Skin of body (tissue), 2 donors: ENCODE data around the gene CSNK1G3. TPM values are rescaled to one million over a fixed set of nuclear protein-coding genes. Genes with fewer than 3 reads are reported as not detected.

Source experiments
- DNase-seq: peaks from one replicate; lab custom pipeline; 2025; lab: John Stamatoyannopoulos, UW
- total RNA-seq: library from RNA; depleted of rRNA; stranded (reverse); fragments of >200 nt; gene quantifications from one replicate; pipeline ENCODE4 v1.2.3, GENCODE V29; 2014

The CSNK1G3 gene
- total RNA-seq, 1 donor from 2014 or later = 72.1 TPM

DNA sequence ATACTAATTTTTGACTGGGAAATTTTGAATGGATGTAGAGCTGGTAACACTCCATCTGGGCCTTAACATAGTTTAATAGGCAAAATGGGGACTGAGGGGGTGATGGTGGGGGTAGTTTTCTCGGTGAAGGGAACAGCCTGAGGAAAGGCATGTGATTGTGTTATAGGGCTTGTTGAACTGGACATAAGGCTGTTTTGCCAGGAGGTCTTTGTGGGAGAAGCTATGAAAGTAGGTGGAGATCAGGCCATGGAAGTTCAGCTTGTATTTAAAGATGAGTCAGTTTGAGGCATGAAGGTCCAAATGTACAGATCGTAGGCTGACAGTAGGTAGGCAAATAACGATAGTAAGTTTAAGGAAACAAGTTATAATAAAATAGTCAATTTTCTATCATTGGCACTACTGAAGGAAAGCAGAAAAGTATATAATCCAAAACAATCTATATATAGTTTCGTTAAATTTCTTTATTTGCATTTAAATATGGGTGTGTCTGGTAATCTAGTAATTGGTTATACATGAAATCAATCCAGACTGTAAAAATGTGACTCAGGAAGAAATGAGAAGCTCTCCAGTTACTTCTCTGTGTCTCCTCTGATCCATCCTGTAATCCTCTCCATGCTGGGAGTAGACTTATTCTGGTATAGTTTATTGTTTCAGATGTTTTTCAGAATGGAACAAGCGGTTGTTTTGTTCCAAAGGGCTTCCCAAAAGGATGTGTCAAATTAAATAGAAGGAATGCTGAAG is 2.8 kb downstream of the CSNK1G3 start:
- DNase-seq = no peak

GRCh38 chr5:123515904-123516303 is 3.9 kb downstream of the CSNK1G3 start:
- no peak for DNase-seq

DNA sequence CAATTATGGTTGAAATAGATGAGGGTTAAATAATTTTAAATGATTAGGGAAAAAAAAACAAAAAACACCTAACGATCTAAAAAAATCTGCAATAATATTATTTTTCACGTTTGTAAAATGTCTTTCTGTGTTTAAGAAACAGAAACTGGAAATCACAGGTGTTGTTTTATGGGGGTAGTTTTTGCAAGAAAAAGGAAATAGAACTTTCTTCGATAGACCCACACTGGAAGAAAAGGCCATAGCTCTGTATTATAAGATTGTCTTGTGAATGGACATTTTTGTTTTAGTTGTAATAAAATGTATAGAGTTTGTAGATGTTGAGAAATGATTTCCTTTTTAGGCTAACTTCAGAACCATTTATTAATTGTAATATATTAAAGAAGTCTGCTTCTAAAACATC is 5.5 kb downstream of the CSNK1G3 start:
- DNase-seq = no peak

DNA sequence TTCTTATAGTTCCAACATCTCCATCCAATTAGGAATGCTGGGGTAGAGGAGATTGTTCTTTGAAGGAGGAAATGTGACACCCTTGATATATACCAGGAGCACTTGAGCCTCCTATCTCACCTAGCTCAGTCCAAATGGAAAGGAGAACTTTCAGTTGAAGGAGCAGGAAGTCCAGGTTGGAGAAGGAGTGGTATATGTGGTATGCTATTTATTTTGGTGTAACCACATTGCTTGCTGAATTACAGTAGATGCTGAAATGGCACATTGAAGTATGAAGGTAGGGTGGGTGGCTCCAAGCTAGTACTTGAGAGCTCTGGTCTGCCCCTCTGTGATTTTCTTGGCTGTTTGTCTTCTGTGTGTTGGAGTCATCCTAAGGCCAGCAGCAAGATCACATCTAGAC is 6.1 kb downstream of the CSNK1G3 start:
- no peak for DNase-seq

GRCh38 chr5:123520677-123521247 is 8.8 kb downstream of the CSNK1G3 start:
- DNase-seq = no peak

GRCh38 chr5:123524146-123524545 is 12.2 kb downstream of the CSNK1G3 start:
- no peak for DNase-seq

DNA sequence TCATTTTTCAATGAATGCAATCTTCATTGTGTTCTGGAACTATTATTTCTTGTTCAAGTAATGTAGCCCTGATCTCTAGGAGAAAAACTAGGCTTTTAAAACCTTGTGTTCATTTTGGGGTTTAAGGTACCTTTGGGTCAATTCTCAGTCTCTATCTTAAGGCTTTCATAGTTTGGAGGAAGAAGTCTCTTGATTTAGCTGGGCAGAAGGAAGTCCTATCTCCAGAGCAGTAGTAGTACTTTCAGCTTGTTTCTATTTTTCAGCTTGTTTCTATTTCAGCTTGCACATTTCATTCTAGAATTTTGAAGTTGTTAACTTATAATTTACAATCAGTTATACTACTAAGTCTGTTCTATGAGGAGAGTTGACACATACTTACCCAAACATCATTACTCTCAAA is 15.2 kb downstream of the CSNK1G3 start:
- DNase-seq = no peak

DNA sequence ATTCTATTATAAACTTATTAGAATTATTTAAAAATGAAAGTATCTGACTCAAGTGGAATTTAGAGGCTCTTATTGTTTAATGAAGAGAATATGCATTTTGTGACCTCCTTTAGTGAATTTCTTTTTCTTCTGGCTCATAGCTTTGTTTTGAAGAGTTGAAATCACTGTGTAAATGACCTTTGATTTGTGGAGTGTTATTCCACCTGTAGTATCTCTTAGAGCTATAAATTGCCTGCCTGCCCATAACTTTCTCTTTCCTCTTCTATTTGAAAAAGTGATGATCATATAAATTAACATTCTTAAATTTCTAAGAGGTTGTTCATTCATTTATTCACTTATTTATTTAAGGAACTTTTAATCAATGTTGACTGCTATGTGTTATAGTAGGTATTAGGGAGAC is 16.1 kb downstream of the CSNK1G3 start:
- DNase-seq = no peak

DNA sequence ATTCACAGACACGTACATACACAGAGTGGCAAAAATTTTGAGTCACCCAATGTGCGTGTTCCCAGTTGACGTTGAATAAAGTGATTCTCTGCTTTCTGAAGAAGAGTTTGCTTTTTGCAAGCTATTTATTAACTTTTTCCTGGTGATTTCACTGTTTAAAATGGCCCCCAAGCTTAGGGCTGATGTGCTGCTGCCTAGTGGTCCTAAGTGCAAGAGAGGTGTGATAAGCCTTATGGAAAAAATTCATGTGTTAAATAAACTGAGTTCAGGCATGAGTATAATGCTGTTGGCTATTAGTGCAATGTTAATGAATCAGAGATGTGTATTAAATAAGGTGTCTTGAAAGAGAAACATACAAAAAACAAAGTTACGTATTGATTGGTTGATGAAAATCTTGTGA is 16.9 kb downstream of the CSNK1G3 start:
- no peak for DNase-seq

- DNase-seq = no peak
Observed at GRCh38 chr5:123530728-123531127, 18.8 kb downstream of the CSNK1G3 start.

- no peak for DNase-seq
Observed at GRCh38 chr5:123535648-123536047, 23.7 kb downstream of the CSNK1G3 start.

- no peak for DNase-seq
Observed at GRCh38 chr5:123537256-123537655, 25.3 kb downstream of the CSNK1G3 start.

DNA sequence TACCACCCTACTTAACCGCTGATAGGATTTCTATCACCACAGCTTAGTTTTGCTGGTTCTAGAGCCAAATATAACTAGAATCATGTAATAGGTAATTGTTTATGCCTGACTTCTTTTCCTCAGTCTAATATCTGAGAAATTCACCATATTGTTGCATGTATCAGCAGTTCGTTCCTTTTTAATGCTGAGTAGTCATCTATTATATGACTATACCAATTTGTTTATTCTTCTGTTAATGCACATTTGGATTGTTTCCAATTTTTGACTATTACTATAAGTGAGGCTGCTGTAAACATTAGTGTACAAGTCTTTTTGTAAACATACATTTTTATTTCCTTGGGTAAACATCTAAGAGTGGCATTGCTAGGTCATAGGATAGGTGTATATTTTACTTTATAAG is 25.9 kb downstream of the CSNK1G3 start:
- DNase-seq = no peak

DNA sequence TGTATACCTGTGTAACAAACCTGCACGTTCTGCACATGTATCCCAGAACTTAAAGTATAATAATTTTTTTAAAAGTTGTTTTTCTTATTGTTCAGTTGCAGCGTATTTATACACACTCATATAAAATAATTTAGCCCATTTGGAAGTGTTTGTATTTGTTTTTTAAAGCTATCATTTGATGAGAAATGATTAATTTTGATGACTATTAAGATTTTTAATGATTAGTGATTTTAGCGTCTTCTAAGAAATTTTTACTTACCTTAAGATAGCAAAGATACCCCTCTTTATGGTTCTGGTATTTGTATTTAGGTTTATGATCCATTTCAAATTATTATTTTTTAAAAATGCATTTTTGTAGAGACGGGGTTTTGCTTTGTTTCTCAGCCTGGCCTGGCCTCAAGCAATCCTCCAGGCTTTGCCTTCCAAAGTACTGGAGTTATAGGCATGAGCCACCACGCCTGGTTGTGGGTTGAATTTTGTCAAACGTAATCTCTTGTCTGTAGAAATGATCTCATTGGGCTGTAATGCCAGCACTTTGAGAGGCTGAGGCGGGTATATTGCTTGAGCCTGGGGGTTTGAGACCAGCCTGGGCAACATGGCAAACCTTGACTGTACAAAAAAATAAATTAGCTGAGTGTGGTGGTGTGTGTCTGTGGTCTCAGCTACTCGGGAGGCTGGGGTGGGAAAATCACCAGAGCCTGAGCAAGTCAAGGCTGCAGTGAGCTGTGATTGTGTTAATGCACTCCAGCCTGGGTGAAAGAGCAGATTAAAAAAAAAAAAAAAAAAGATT is 26.9 kb downstream of the CSNK1G3 start:
- DNase-seq = no peak

- DNase-seq = no peak
Observed at GRCh38 chr5:123540534-123540933, 28.6 kb downstream of the CSNK1G3 start.

DNA sequence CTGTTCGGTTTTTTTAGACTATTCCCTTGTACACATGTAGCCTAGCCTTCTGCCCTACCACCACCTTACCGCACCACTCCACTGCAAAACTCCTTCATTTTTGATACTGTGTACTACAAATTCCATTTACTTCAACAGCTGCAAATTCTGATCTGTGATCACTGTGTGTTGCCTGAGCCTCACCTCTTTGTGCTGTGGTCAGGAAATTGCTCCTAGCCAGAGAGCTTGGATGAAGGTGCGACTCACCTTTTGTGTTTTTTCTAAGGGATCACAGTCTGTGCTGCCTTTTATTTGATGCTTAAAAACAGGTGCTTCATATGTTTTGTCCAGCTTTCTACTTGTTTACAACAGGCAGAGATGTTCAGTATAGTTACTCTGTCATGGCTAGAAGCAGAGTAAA is 31.5 kb downstream of the CSNK1G3 start:
- no peak for DNase-seq

GRCh38 chr5:123545506-123545905 is 33.5 kb downstream of the CSNK1G3 start:
- no peak for DNase-seq

DNA sequence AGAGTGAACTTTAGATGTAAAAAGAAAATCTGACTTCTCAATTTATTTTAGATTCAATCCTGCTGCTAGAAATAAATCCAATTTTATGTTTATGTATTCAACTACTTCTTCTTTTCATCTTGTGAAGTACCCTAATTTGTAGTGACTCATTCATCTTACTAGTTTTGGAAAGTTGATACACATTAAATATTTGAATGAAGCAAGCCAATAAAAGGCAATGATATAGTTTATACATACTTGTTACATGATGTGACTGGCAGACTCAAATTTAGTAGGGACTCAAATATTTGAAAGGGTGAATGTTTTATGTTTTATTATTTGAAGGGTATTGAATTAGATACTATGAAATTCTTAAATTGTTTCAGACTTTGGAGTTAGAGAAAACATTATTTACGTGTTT is 34.7 kb downstream of the CSNK1G3 start:
- DNase-seq = no peak

DNA sequence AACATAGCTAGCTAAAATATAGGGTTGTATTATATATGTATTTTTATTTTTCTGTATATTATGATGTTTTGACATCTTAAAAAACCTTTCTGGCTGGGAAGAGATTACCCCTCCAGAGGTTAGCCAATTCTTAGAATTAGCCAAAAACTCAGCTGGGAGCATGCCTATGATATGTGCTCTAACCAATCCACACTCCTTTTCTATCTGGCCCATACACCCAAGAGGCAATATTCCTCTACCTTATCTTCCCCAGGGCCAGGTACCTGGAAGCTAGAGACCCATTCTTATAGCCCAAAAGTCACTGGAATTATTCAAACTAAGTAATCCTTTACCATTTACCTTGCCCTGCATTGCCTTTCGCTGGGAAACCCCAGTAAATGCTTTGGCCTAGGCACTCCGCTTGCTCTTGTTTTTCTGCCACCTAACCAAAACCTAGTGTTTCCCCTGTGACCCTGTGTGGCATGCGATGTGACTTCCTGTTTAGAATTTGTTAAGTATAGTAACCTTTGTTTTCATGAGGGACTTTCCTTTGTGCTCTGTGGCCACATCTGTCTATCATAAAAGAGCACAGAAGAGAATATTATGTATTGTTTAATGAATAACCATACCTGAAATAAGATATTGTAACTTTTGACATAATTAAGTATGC is 37.4 kb downstream of the CSNK1G3 start:
- DNase-seq = no peak

DNA sequence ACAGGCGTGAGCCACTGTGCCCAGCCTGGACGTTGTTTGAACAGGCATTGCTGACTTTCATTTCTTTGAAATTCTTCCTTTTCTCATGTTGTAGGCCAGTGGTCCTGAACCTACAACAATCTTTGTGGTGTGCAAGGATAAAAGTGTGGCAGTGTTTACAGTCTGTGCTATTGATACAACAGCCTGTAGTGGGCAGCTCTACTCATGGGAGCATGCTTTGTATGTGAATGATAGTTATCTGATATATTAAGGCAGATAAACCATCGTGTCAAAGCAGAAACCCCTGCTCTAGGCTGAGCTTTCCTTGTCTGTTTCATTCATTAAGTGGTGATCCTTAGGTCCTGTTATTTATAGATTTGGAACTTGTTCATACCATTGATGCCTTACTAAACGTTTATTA is 42.6 kb downstream of the CSNK1G3 start:
- DNase-seq = no peak

DNA sequence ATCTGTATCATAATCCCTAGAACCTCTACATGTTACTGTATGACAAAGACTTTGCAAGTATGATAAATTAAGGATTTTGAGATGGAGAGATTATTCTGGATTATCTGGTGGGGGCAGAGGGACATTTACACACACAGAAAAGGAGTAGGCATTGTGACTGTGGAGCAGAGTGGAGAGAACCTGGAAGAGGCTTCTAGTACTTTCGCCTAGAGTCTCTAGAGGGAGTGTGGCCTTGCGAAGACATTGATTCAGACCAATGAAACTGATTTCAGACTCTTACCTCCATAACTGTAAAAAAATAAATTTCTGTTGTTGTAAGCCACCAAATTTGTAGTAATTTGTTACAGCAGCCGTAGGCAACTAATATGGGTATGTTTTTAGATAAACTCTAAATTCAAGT is 45.9 kb downstream of the CSNK1G3 start:
- DNase-seq = no peak

DNA sequence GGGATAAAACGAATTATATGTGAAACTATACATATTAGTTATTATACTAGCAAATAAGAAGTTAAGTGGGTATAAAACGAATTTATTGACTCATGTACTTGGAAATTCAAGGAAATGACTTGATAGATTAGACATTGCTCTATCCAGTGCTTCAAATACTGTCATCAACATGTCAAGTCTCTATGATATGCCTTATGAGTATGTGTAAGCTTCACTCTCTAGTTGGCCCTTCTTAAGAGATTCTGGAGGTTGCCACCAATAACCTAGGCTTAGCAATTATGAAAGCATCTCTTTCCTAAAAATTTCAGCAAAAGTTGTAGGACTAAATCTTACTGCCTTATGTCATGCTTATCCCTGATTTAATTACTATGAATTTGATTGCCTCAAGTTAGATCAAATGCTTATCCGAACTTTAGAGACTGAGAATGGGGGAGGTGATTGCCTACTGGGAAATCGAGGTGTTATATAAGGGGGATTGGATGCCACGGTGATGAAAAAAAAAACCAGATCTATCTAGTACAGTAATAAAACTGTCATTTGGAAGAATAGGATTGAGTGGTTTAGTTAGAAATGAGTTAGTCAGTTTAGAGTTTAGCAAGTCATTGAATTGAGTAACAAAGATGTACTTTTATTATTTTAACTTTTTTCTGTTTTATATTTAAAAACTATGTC is 46.9 kb downstream of the CSNK1G3 start:
- DNase-seq = no peak
